Stomach (tissue), 9 donors: ENCODE results near the gene ALOX5AP. TPM values are rescaled to one million over a fixed set of nuclear protein-coding genes. Genes with fewer than 3 reads are reported as not detected.
A peak's percentile ranks its signal among the peaks of the same experiment; 100 is the strongest.

Experiments used
- DNase-seq, 2 donors: peaks; one replicate each; pipeline versions ENCODE4 v3.0.0 to v3.0.0-alpha.2; 2013 to 2019
- H3K27ac ChIP-seq, 5 donors: fragments of 200-600 bp in 4 of 5; sonication (generic) in 4 of 5; one replicate each; pipeline ENCODE4 v1.5.1; 2013 to 2019; ENCODE audit warnings: mild to moderate bottlenecking in 1 of 5, moderate library complexity in 1 of 5
- H3K27me3 ChIP-seq, 3 donors: fragments of 200-600 bp; sonication (generic); one replicate each; pipeline ENCODE4 v1.5.1; 2017 to 2019; ENCODE audit warnings: mixed run types in 1 of 3
- H3K36me3 ChIP-seq, 4 donors: fragments of 200-600 bp; sonication (generic); 1 replicate in 3 of 4; 2 replicates in 1 of 4; pipeline ENCODE4 v1.5.1; 2016 to 2019
- H3K4me1 ChIP-seq, 4 donors: fragments of 200-600 bp; sonication (generic); one replicate each; pipeline ENCODE4 v1.5.1; 2016 to 2019
- H3K4me3 ChIP-seq, 4 donors: fragments of 200-600 bp; sonication (generic) in 3 of 4; one replicate each; pipeline ENCODE4 v1.5.1; 2016 to 2019; ENCODE audit warnings: mild to moderate bottlenecking in 1 of 4
- H3K9me3 ChIP-seq, 4 donors: fragments of 200-600 bp; sonication (generic); one replicate each; pipeline ENCODE4 v1.5.1; 2016 to 2019
- CTCF ChIP-seq, 7 experiments: fragments of 450-650 bp in 4 of 7; fragments of 200-600 bp in 3 of 7; sonication (generic) in 3 of 7; IDR thresholded peaks; one replicate each; pipeline ENCODE4 v1.5.1; 2016 to 2019; ENCODE audit warnings: antibody characterized with exemption in 7 of 7, control low read depth in 2 of 7, mild to moderate bottlenecking in 1 of 7
- EP300 ChIP-seq: sonication (generic); formaldehyde crosslinking; IDR thresholded peaks from one replicate; pipeline ENCODE4 v1.6.1; 2017; ENCODE audit warnings: antibody characterized with exemption
- POLR2A ChIP-seq, 4 donors: fragments of 450-650 bp; IDR thresholded peaks; one replicate each; pipeline ENCODE4 v1.6.1; 2016; ENCODE audit warnings: antibody characterized with exemption in 4 of 4, control low read depth in 2 of 4, mild to moderate bottlenecking in 1 of 4, moderate library complexity in 1 of 4
- POLR2AphosphoS5 ChIP-seq, 3 donors: sonication (generic); formaldehyde crosslinking; IDR thresholded peaks; one replicate each; pipeline ENCODE4 v1.6.1; 2016; ENCODE audit warnings: antibody characterized with exemption in 3 of 3
- WGBS, 5 donors: extraction: QIAGEN DNeasy Blood & Tissue Kit in 3 of 5; methylation state at CpG; one replicate each; pipeline versions ENCODE4 v1.1.5 to v1.1.7; 2013 to 2018; 5-methylcytosine and 5-hydroxymethylcytosine counted together
- intact Hi-C: fragments of 100-400 bp; cut with DNase I; formaldehyde crosslinking; loops from one replicate; pipeline ENCODE4 v1.15.1; 2023; ENCODE audit warnings: low total_unique reads
- polyA plus RNA-seq, 3 donors: library from polyadenylated mRNA; stranded (reverse); fragments of 200-250 nt; gene quantifications; one replicate each; pipeline ENCODE4 v1.2.3, GENCODE V29; 2013
- total RNA-seq, 5 donors: library from RNA; depleted of rRNA; stranded (reverse); fragments of >200 nt; gene quantifications; one replicate each; pipeline versions ENCODE4 v1.1.0 to v1.2.3, GENCODE V29; 2014 to 2016
- donor health status: healthy with polysubstance abuse.
- donor health status: Bipolar disorder and iron deficiency.
- donor health status: healthy.

Gene ALOX5AP
- total and polyA plus RNA-seq, 8 donors, result 1.3 to 36.4 (median 7.7) TPM

- TF ChIP-seq EP300 (no peak), POLR2A (IDR thresholded peaks at IDR 0.05) (no peak), POLR2AphosphoS5 (IDR thresholded peaks at IDR 0.05) (no peak), CTCF (IDR thresholded peaks at IDR 0.05) (no peak)
- no peaks in the 10 kb centered on the region for H3K36me3 ChIP-seq
- no peaks in the 10 kb centered on the region for H3K9me3 ChIP-seq
- 84 to 90% (median 88%) methylated on average over 8 to 10 of the region's 10 CpGs for WGBS, 5 donors
- H3K4me3 ChIP-seq, result no peak overlapping the region
- no peaks in the 10 kb centered on the region for H3K27me3 ChIP-seq
- intact Hi-C loops, result no loop called here
- no peak for DNase-seq
- peak overlapping the region in 2 of 5 donors; percentile 59 to 73 for H3K27ac ChIP-seq
- H3K4me1 ChIP-seq, result peaks cover 0 to under 1% (median 0%) of the 10 kb centered on the region in 4 donors
These were observed 20.5 kb upstream of the ALOX5AP start for GRCh38 chr13:30714629-30715371.

GRCh38 chr13:30715372-30715756 lies 20.0 kb upstream of the ALOX5AP start:
- DNase-seq, result no peak
- Histone ChIP-seq H3K36me3 (no peaks in the 10 kb centered on the region), H3K9me3 (no peaks in the 10 kb centered on the region), H3K27ac (peak overlapping the region in 2 of 5 donors; percentile 29 to 73), H3K27me3 (no peaks in the 10 kb centered on the region), H3K4me1 (peaks cover 0 to 7% (median 0%) of the 10 kb centered on the region in 4 donors), H3K4me3 (no peak overlapping the region)
- 91 to 100% (median 95%) methylated on average over 2 to 4 of the region's 4 CpGs for WGBS, 5 donors
- TF ChIP-seq CTCF (IDR thresholded peaks at IDR 0.05), result no peak
- TF ChIP-seq POLR2AphosphoS5 (IDR thresholded peaks at IDR 0.05), result no peak
- no peak for TF ChIP-seq POLR2A (IDR thresholded peaks at IDR 0.05)
- TF ChIP-seq EP300, result no peak
- intact Hi-C loops, result no loop called here

GRCh38 chr13:30715837-30716236 lies 19.5 kb upstream of the ALOX5AP start:
- DNase-seq, result no peak
- no peaks in the 10 kb centered on the region for H3K27me3 ChIP-seq
- H3K4me3 ChIP-seq, result no peak overlapping the region
- intact Hi-C loops, result no loop called here
- H3K9me3 ChIP-seq, result no peaks in the 10 kb centered on the region
- H3K4me1 ChIP-seq, result peaks cover 0 to 11% (median 0%) of the 10 kb centered on the region in 4 donors
- 58 to 78% (median 73%) methylated on average over 4 of the region's 4 CpGs for WGBS, 5 donors
- no peak for TF ChIP-seq EP300
- no peak for TF ChIP-seq POLR2A (IDR thresholded peaks at IDR 0.05)
- TF ChIP-seq POLR2AphosphoS5 (IDR thresholded peaks at IDR 0.05), result no peak
- TF ChIP-seq CTCF (IDR thresholded peaks at IDR 0.05), result no peak
- no peak overlapping the region for H3K27ac ChIP-seq
- no peaks in the 10 kb centered on the region for H3K36me3 ChIP-seq

- no peaks in the 10 kb centered on the region for H3K36me3 ChIP-seq
- 76 to 91% (median 89%) methylated on average over 9 of the region's 9 CpGs for WGBS, 5 donors
These were observed 16.4 kb upstream of the ALOX5AP start for GRCh38 chr13:30718661-30719524.

More at GRCh38 chr13:30718661-30719524, 16.4 kb upstream of the ALOX5AP start:
- Histone ChIP-seq H3K27me3 (no peaks in the 10 kb centered on the region), H3K4me1 (peaks cover 0 to 15% (median 0%) of the 10 kb centered on the region in 4 donors), H3K4me3 (no peak overlapping the region), H3K9me3 (no peaks in the 10 kb centered on the region), H3K27ac (no peak overlapping the region)
- no peak for DNase-seq
- TF ChIP-seq CTCF (IDR thresholded peaks at IDR 0.05) (no peak), POLR2AphosphoS5 (IDR thresholded peaks at IDR 0.05) (no peak), EP300 (no peak), POLR2A (IDR thresholded peaks at IDR 0.05) (no peak)
- intact Hi-C loops, result no loop called here
